HL-60/S4 (cell line): ENCODE measurements around the gene CYSRT1.

ENCODE experiments used
- in situ Hi-C: fragments of 300-500 bp; cut with MboI; formaldehyde crosslinking; loops from 2 replicates; pipeline ENCODE4 v1.14.3; 2022; ENCODE audit warnings: low sequenced_read_pairs

CYSRT1 gene

GRCh38 chr9:137189297-137190295, 35.4 kb upstream of the CYSRT1 start:
- in situ Hi-C loops, result no loop called here

DNA sequence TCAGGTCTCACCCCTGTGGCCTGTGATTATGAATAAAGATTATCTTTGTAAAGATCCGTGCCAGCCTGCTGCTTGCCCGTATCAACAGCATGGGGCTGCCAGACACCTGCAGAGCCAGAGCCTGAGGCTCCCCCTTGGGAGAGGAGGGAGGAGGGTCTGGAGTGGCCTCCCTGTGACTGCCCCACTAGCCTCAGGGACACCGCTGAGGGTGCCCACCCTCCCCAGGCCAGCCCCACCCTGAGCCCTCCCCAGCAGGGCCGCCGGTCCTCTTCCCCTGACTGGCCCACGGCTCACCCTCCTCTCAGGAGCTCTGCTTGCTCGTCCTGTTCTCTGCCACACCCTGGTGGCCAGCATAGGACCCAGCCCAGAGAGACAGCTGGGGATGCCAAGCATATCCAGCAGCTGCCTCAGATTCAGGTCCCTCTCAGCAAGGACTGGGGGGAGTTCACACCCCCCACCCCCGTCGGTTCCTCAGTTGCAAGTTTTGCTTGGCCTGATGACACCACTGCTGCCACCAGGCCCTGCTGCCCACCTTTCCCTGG, 34.6 kb upstream of the CYSRT1 start:
- in situ Hi-C loops, result no loop called here

DNA sequence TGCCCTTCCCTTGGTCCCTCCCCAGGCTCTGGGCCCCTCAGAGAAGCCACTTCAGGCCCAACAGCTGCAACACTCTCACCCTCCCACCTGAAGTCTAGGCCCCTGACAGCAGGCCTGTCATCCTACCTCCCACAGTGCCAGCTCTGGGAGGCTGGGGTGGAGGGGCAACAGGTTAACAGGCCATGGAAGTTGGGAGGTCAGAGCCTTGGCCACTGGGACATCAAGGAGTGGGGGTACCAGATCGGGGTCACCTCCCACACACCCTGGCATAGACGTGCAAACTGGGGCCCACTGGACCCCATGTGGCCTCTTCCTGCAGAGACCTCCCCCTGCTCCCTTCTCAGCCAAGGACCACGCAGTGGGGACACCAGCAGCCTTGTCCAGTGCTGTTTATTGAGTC, 33.7 kb upstream of the CYSRT1 start:
- in situ Hi-C loops, result no loop called here

- in situ Hi-C loops, result no loop called here
Measured at GRCh38 chr9:137191691-137192447, 33.1 kb upstream of the CYSRT1 start.

GRCh38 chr9:137192448-137192780, 32.6 kb upstream of the CYSRT1 start:
- in situ Hi-C loops, result no loop called here

DNA sequence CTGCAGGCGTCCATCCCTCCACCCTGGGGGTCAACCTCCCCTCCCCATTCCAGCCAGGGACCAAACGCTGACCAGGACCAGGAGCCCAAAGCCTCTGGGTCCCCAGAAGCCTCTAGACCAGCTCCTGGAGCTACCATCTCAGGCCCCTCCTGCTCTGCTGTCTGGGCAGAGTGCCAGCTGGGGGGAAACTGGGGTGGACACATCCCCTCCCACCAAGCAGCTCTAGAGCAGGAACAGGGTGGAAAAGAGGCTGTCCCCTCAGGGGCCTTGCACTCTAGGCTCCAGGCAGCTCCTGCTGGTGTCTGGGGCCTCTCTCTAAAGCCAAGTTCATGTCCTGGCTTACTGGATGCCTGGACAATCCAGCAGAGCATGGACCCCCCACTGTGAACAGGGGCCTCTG, 32.1 kb upstream of the CYSRT1 start:
- in situ Hi-C loops, result no loop called here

DNA sequence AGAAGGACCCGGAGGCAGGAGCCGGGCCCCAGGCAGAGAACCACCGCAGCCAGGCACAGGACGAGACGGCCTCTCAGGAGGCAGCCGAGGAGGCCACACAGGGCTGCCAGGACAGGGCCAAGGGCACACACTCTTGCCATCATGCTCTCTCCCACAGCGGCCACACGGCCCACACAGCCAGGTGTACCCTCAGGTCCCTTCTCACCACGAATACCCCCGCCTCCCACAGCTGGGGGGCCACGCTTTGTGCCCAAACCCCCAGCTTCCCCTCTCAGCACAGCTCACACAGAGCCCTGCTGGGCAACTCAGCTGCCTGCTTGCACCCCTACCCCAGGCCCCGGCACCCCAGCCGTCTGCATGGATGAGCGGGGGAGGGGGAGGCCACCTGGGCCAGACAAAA, 31.2 kb upstream of the CYSRT1 start:
- in situ Hi-C loops, result no loop called here

DNA sequence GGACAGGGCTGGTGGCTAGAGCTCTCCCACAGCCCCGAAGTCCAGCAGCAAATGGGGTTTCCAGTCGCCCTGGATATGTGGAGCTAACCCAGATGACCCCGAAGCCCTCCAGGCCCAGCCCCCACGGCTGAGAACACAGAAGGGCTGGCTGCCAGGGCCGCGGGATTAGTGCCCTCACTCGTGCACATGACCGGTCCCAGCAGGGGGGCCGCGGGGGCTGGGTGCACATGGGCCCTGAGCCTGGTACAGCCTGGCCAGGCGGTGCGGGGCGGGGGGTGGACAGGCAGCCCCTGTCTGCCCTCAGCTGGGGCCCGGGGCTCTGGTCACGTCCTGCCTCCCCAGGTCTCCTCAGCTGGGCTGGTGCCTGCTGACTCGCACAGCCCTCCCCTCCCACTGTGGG, 30.6 kb upstream of the CYSRT1 start:
- in situ Hi-C loops, result no loop called here

GRCh38 chr9:137194909-137195308, 30.1 kb upstream of the CYSRT1 start:
- in situ Hi-C loops, result no loop called here

DNA sequence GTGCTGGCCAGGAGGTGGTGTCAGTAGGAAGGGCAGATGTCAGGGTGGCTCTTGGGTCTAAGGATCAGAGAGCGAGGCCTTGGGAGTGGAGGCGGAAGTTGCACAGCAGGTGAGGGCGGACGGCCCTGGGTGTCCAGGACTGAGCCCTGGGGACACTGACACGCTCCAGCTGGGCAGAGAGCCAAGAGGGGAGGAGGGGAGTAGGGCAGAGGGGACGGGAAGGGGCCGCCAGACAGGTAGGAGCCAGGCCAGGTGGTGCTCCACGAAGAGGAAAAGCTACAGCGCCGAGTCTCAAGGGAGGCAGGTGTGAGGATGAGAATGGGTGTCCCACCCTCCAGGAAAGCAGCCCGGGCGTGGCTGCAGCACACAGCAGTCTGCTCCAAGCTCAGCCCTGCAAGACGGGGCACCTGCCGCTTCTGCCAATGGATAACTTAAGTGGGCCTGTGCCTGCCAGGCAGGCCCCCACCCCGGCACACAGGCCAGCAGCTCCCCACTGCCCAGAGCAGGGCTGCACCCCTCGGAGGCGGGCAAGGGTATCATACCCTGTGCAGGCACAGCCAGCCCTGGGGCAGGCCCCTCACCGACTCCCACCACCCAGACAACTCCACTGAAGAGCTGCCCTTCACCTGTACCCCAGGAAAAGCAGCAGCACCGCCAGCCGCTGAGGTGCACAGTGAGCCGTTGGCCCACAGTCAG, 29.3 kb upstream of the CYSRT1 start:
- in situ Hi-C loops, result no loop called here

GRCh38 chr9:137198051-137198901, 26.7 kb upstream of the CYSRT1 start:
- in situ Hi-C loops, result no loop called here

GRCh38 chr9:137198902-137199283, 26.1 kb upstream of the CYSRT1 start:
- in situ Hi-C loops, result no loop called here

DNA sequence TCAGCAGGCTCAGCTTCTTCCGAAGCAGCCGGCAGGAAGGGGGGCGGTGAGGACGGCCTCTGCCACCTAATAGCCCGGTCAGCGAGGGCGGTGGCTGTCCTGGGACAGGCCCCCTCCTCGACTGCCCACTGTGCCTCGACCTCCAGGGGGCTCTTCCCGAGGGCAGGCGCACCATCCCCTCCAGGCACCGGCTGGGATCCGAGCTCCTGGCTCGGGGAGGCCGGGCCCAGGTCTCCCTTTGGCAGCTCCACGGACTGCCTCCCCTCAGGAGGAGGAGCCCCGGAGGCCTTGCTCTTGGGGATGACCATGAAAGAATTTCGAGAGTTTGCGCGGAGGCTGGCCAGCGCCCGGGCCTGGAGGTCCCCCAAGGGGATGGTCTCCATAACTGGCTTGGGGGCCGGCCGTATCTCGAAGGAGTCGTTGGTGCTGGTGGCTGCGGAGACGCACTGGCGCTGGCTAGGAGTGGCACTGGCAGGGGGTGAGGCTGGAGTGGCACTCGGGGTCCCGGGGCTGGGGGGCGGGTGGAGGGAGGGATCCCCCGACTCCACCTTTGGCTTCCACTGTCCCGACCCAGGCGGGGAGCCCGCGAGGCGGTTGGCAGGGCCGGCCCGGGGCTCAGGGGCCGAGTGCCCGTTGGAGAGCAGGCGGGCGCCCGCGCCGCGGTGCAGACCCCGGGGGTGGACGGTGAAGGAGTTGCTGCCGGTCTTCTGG, 25.4 kb upstream of the CYSRT1 start:
- in situ Hi-C loops, result loop anchor here (25.0 kb wide), 1 partner anchor 412 kb away; the partner anchor contains the start of genes CCDC183 and TMEM141

DNA sequence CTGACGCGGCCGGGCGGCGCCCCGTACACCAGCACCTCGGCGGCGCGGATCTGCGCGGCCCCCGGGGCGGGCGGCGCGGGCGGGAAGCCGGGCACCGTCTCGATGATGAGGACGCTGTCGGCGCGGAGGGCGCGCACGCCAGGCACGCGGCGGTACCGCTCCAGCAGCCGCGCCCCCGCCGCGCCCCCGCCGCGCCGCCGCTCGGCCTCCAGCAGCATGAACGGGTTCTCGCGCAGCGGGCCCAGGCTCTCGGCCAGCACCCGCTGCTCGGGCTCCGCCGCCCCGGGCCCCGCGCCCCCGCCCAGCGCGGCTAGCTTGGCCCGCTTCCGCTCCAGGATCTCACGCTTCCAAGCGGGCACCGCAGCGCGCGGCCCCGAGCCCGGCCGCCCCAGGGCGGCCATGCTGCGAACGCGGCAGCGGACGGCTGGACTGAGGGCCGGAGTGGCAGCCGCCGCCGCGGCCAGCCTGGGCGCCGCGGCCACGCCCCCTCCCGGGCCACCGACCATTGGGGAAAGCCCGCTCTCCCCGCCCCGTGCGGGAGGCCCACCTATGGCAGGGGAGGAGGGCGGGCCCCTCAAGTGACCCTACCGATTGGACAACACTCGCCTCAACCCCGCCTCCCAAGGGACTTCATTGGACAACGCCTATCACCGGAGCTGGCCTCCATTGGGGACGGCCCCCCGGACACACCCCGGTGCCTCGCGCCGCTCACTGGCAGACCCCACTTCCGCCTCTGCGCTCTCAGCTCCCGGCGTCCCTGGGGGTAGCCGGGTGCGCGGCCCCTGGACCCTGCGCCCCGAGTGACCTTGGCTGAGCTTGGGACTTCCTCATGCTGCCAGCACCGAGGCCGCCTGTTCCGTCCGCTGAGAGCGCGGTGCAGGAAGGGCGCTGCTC, 24.4 kb upstream of the CYSRT1 start, which contains the start of gene TPRN:
TSS of gene TPRN (minus strand) at position 431 of the 894 bp plus-strand sequence. CDS start at position 401, 30 bp downstream.
- in situ Hi-C loops, result loop anchor here (25.0 kb wide), 1 partner anchor 413 kb away; the partner anchor contains the start of genes CCDC183 and TMEM141

DNA sequence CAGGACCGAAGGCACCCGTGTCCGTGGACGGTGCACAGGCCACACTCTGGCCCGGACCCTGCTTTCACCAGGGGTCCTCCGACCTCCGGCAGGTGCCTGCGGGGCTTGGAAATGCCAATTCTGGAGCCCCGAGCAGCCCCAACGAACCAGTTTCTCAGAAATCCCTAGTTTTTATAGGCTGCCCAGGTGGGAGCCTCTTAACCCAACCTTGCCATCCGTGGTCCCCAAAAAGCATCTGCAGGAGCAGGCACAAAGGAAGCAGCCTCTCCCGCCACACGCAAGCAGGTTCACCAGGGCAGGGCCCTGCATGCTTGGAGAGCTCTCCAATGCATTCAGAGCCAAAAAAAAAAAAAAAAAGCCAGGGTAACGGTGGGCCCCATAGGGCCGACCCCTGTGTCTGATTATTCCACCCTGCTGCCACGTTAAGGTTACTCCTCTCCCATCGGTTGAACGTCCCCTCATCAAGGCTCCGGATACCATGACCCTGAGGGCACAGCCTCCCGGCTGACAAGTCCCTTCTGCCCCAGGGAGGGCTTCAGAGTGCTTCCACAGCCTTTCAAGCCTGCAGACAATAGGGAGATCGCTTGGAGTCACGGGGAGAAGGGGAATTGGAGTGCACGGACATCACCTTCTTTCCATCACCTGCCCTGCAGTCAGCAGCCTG, 23.6 kb upstream of the CYSRT1 start:
- in situ Hi-C loops, result loop anchor here (25.0 kb wide), 1 partner anchor 414 kb away; the partner anchor contains the start of genes CCDC183 and TMEM141

GRCh38 chr9:137202966-137203365, 22.0 kb upstream of the CYSRT1 start:
- in situ Hi-C loops, result loop anchor here (25.0 kb wide), 1 partner anchor 416 kb away; the partner anchor contains the start of genes CCDC183 and TMEM141

DNA sequence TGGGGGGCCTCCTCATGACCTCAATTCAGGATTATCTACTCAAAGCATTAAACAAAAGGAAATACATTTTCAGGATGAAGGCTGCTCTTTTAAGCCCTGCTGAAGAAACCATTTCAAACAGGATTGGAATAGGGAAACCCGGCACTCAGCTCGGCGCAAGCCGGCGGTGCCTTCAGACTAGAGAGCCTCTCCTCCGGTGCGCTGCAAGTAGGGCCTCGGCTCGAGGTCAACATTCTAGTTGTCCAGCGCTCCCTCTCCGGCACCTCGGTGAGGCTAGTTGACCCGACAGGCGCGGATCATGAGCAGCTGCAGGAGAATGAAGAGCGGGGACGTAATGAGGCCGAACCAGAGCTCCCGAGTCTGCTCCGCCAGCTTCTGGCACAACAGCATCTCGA, 20.2 kb upstream of the CYSRT1 start:
- in situ Hi-C loops, result loop anchor here (25.0 kb wide), 1 partner anchor 417 kb away; the partner anchor contains the start of genes CCDC183 and TMEM141
